Lower leg skin (tissue), 4 donors: ENCODE measurements around the gene SNRPE. TPM values are rescaled to one million over a fixed set of nuclear protein-coding genes. Genes with fewer than 3 reads are reported as not detected.
A peak's percentile ranks its signal among the peaks of the same experiment; 100 is the strongest.

Experiments
- DNase-seq, 2 donors: peaks; one replicate each; pipeline ENCODE4 v3.0.0-alpha.2; 2019; ENCODE audit warnings: low spot score in 2 of 2
- H3K4me3 ChIP-seq: fragments of 200-600 bp; sonication (generic); 2 replicates; pipeline ENCODE4 v1.5.1; 2017; ENCODE audit warnings: mild to moderate bottlenecking, low read depth; ENCODE audit not compliant: poor library complexity, severe bottlenecking
- CTCF ChIP-seq, 3 donors: fragments of 450-650 bp; IDR thresholded peaks; one replicate each; pipeline ENCODE4 v1.5.1; 2016; ENCODE audit warnings: antibody characterized with exemption in 3 of 3, mild to moderate bottlenecking in 3 of 3, moderate library complexity in 2 of 3
- POLR2A ChIP-seq, 2 donors: fragments of 450-650 bp; IDR thresholded peaks; one replicate each; pipeline ENCODE4 v1.6.1; 2016 to 2017; ENCODE audit warnings: antibody characterized with exemption in 2 of 2, mild to moderate bottlenecking in 1 of 2, moderate library complexity in 1 of 2
- WGBS, 2 donors: methylation state at CpG; one replicate each; pipeline ENCODE4 v1.1.5; 2018; 5-methylcytosine and 5-hydroxymethylcytosine counted together
- intact Hi-C: fragments of 100-400 bp; cut with DNase I; formaldehyde crosslinking; loops from one replicate; pipeline ENCODE4 v1.15.0; 2023; ENCODE audit warnings: low total_unique reads
- total RNA-seq, 4 donors: library from RNA; depleted of rRNA; stranded (reverse); fragments of >200 nt; gene quantifications; one replicate each; pipeline ENCODE4 v1.1.0, GENCODE V29; 2016

The SNRPE gene
- total RNA-seq, 4 donors from 2014 or later = 36.5 to 51.1 (median 38.8) TPM

GRCh38 chr1:203871114-203871880, 9.9 kb downstream of the SNRPE start:
- intact Hi-C loops = no loop called here
- no peak for TF ChIP-seq POLR2A (IDR thresholded peaks at IDR 0.05)
- peak in 1 of 3 donors; percentile 79 for TF ChIP-seq CTCF (IDR thresholded peaks at IDR 0.05)
- no peak overlapping the region for H3K4me3 ChIP-seq
- peak in 1 of 2 donors; percentile 41 for DNase-seq
- 68 to 73% methylated on average over 3 of the region's 3 CpGs for WGBS, 2 donors

- no peak for DNase-seq
- 84 to 86% methylated on average over 8 of the region's 8 CpGs for WGBS, 2 donors
- H3K4me3 ChIP-seq = no peak overlapping the region
- TF ChIP-seq CTCF (IDR thresholded peaks at IDR 0.05) (no peak), POLR2A (IDR thresholded peaks at IDR 0.05) (no peak)
- intact Hi-C loops = no loop called here
Observed at GRCh38 chr1:203873094-203873493, 11.7 kb downstream of the SNRPE start.

DNA sequence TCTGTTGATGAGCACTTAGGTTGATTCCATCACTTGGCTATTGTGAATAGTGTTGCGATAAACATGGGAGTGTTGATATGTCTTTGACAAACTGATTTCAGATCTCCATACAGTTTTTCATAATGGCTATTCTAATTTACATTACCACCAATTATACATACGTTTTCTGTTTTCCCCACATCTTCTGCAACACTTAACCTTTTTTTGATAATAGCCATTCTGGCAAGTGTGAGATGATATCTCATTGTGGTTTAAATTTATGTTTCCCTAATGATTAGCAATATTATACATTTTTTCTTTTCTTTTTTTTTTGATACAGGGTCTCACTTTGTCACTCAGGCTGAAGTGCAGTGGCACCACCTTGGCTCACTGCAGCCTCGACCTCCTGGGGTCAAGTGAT, 17.0 kb downstream of the SNRPE start:
- TF ChIP-seq CTCF (IDR thresholded peaks at IDR 0.05) (no peak), POLR2A (IDR thresholded peaks at IDR 0.05) (no peak)
- H3K4me3 ChIP-seq = no peak overlapping the region
- DNase-seq = no peak
- WGBS, 2 donors = 90 to 93% methylated on average over 3 of the region's 3 CpGs
- intact Hi-C loops = no loop called here

DNA sequence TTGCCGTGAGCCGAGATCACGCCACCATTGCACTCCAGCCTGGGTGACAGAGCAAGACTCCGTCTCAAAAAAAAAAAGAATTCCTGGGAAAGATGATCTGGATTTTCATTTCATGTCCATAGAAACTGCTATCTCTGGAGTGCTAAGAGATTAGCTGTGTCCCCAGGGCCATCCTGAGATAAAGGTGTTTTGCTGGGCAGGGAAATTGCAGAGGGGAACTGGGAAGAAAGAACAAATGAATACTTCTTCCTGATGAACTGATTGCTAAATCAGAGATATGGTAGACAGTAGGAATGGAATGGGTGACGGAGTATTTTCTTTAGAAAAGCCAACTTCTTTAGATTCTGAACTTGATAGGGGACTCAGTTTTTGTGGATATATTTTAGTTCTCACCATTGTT, 19.2 kb downstream of the SNRPE start:
- intact Hi-C loops = no loop called here
- 96% methylated on average over 5 of the region's 5 CpGs for WGBS, 2 donors
- DNase-seq = no peak

DNA sequence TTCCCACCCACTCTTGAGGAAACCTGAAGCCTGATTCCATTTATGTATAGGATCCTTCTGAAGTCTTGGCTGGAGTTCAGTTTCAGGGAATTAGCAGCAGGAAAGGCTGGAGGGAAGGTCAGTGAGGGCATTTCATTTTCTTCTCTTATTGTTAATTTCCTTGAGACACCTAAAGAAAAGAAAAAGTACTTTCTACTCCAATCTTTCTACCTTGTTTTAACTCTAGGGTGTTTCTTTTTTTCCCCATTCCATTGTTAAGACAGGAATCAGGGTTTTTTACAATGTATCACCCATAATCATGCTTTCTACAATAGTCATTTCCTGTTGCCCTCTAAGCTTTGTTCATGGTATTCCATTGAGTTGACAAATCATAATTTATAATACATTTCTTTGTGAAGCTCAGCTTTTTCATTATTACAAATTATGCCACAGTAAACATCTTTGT, 27.4 kb downstream of the SNRPE start:
- no peak for DNase-seq
- TF ChIP-seq CTCF (IDR thresholded peaks at IDR 0.05) (no peak), POLR2A (IDR thresholded peaks at IDR 0.05) (no peak)
- intact Hi-C loops = no loop called here
- no peak overlapping the region for H3K4me3 ChIP-seq

More for the DNA sequence above, 19.2 kb downstream of the SNRPE start:
- H3K4me3 ChIP-seq = no peak overlapping the region
- TF ChIP-seq CTCF (IDR thresholded peaks at IDR 0.05) = no peak
- TF ChIP-seq POLR2A (IDR thresholded peaks at IDR 0.05) = no peak

- TF ChIP-seq POLR2A (IDR thresholded peaks at IDR 0.05) (no peak), CTCF (IDR thresholded peaks at IDR 0.05) (no peak)
- H3K4me3 ChIP-seq = no peak overlapping the region
- DNase-seq = no peak
- WGBS, 2 donors = 70 to 84% methylated on average over 2 of the region's 2 CpGs
- intact Hi-C loops = no loop called here
Observed at GRCh38 chr1:203891950-203892349, 30.6 kb downstream of the SNRPE start.
